Prostate gland (tissue), 2 donors: Measurements from ENCODE around the gene NUMB.

Experiments used
- POLR2A ChIP-seq: fragments of 450-650 bp; IDR thresholded peaks from one replicate; pipeline ENCODE4 v1.6.1; 2016; ENCODE audit warnings: antibody characterized with exemption, mild to moderate bottlenecking
- POLR2AphosphoS5 ChIP-seq: sonication (generic); formaldehyde crosslinking; IDR thresholded peaks from one replicate; pipeline ENCODE4 v1.6.1; 2017; ENCODE audit warnings: antibody characterized with exemption
- TF ChIP-seq, protein P1 (sequence below), 4 experiments: fragments of 200-600 bp in 2 of 4; fragments of 450-650 bp in 2 of 4; sonication (generic) in 2 of 4; IDR thresholded peaks; 1 replicate in 3 of 4; 2 replicates in 1 of 4; pipeline ENCODE4 v1.5.1; 2016 to 2019; ENCODE audit warnings: antibody characterized with exemption in 4 of 4, mild to moderate bottlenecking in 2 of 4, moderate library complexity in 2 of 4

GRCh38 chr14:73238941-73239340 lies 219.4 kb downstream of the NUMB start:
- TF ChIP-seq, protein P1, sequence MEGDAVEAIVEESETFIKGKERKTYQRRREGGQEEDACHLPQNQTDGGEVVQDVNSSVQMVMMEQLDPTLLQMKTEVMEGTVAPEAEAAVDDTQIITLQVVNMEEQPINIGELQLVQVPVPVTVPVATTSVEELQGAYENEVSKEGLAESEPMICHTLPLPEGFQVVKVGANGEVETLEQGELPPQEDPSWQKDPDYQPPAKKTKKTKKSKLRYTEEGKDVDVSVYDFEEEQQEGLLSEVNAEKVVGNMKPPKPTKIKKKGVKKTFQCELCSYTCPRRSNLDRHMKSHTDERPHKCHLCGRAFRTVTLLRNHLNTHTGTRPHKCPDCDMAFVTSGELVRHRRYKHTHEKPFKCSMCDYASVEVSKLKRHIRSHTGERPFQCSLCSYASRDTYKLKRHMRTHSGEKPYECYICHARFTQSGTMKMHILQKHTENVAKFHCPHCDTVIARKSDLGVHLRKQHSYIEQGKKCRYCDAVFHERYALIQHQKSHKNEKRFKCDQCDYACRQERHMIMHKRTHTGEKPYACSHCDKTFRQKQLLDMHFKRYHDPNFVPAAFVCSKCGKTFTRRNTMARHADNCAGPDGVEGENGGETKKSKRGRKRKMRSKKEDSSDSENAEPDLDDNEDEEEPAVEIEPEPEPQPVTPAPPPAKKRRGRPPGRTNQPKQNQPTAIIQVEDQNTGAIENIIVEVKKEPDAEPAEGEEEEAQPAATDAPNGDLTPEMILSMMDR (IDR thresholded peaks at IDR 0.05), result no peak
- TF ChIP-seq POLR2AphosphoS5, result no peak
- TF ChIP-seq POLR2A, result no peak
